Stimulated activated CD4-positive, alpha-beta T cell treated with anti-CD3 and anti-CD28 coated beads, Interleukin-2, amount 100 ng/mL, for 4 hours (primary cell): ENCODE results near the gene E2F3.

Experiments
- DNase-seq: peaks from one replicate; pipeline ENCODE4 v3.0.0-alpha.2; 2020; ENCODE audit warnings: low read depth

Gene E2F3

DNA sequence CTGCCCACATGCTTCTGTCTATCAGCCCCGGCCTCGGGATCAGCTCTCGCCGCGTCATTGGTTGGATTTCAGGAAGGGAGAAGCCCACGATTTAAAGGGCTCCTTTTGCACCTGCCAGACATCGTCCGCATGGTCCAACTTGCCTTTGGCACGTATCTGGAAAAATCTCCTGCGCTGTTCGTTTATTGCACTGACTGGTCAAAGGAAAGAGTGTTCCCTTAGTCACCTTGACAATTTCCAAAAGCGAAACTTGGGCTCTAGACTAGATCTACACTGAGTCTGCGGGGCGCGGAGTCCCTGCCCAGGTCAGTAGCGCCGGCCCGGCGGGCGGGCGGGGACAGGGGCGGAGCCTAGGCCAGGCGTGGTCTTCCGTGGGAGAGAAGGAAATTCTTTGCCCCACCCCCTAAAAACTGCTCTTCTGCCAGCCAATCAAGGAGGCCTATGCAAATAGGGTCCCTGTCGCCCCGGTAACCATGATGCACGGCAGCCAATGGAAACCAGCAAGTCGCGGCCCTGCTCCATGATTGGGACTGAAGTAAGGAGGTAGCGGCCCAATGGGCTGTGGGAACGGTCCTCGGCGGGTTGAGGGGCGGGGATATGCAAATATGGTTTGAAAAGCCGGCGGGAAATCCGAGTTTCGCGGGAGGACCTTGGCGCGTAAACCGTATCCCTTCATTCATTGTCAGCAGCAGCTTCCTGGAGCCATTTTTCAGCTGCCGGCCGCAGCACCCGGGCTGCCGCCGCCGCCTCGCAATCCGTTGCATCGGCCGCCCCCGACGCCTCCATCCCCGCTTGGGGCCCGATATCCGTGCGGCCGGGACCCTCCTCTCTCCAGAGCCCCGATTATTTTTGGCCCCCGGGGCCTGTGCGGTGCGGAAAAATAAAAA lies at the start of gene E2F3:
TSS of gene E2F3 (plus strand) at position 675 of the 887 bp plus-strand sequence. CDS start 354 bp downstream, outside the sequence.
- peak; percentile 99 for DNase-seq

GRCh38 chr6:20352346-20352745 lies 49.3 kb upstream of the E2F3 start:
- DNase-seq: no peak

DNA sequence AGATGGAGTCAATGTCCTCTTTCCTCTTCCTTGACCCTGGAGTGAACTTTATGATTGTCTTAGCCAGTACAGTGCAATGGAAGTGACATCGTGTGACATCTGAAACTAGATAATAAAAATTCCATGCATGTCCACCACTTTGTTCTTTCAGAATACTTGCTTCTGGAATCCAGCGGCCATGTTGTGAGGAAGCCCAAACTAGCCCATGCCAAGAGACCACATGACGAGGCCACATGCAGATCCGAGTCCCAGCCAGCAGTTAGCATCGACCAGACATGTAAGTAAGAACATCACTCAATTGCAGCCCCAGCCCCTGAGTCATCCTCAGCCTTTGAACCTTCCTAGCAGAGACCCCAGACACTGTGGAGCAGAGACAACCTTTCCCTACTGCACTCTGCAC lies 48.5 kb upstream of the E2F3 start:
- DNase-seq: no peak

DNA sequence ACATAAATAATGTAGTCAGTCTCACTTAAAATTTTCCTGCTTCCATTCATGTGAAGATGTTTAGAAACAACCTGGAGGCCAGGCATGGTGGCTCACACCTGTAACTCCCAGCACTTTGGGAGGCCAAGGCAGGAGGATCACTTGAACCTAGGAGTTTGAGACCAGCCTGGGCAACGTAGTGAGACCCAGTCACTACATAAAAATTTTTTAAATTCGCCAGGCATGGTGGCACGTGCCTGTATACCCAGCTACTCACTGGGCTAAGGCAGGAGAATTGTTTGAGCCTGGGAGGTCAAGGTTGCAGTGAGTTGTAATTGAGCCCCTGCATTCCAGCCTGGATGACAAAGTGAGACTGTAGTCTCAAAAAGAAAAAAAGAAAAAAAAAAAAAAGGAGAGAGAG lies 47.3 kb upstream of the E2F3 start:
- DNase-seq: no peak

- DNase-seq: no peak
Measured at GRCh38 chr6:20360471-20361119, 41.1 kb upstream of the E2F3 start.

- DNase-seq: no peak
Measured at GRCh38 chr6:20362623-20363022, 39.1 kb upstream of the E2F3 start.

- no peak for DNase-seq
Measured at GRCh38 chr6:20364327-20364726, 37.4 kb upstream of the E2F3 start.

- DNase-seq: no peak
Measured at GRCh38 chr6:20365456-20365855, 36.2 kb upstream of the E2F3 start.

GRCh38 chr6:20366082-20366830 lies 35.4 kb upstream of the E2F3 start:
- DNase-seq: peak; percentile 46

- DNase-seq: peak; percentile 56
Measured at GRCh38 chr6:20367743-20368485, 33.8 kb upstream of the E2F3 start.

- no peak for DNase-seq
Measured at GRCh38 chr6:20370393-20370792, 31.3 kb upstream of the E2F3 start.

- DNase-seq: no peak
Measured at GRCh38 chr6:20370801-20371200, 30.9 kb upstream of the E2F3 start.

DNA sequence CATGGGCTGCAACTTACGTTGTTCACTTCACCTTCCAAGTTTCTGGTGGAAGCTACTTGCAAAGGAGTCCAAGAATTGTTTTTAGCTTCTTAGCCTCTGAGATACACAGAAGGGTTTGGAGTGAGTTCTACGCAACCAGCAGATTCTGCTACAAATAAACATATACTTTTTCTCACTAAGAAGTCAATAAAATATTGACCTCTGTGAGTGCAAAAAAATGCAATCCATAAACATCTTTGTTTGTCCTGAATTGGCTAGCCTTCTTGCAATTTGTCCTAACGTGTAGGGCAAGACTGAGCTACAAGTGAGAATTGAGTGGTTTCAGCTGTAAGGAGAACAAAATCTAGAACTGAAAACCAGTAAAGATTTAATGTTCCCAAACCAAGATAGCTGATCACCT lies 26.2 kb upstream of the E2F3 start:
- DNase-seq: no peak

DNA sequence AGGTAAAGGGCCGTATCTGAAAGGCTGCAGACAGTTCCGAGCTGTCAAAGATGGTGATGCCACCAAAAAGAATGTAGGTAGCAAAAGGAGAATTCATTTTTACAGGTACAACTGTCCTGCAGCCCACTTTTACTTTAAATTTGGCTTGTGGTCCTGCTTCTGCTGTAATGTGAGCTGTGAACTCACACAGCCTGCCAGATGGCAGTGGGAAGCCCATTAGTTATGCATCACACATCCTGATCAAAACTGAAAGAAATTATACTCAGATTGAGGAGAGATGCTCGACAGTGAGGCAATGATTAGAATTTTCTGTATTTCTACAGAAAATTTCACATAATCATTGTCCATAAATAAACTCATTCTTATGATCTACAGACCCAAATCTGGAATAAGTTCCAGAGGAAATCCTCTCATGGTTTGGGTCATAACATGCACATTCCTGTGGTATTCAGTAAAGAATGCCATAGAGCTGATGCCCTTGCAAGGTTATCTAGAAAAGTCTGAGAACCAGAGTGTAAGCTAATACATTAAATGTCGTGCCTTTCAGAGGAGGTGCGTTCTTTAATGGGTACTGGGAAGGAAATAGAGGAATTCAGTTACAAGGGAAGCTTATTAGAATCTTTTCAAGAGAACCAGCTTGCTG lies 23.9 kb upstream of the E2F3 start:
- no peak for DNase-seq

DNA sequence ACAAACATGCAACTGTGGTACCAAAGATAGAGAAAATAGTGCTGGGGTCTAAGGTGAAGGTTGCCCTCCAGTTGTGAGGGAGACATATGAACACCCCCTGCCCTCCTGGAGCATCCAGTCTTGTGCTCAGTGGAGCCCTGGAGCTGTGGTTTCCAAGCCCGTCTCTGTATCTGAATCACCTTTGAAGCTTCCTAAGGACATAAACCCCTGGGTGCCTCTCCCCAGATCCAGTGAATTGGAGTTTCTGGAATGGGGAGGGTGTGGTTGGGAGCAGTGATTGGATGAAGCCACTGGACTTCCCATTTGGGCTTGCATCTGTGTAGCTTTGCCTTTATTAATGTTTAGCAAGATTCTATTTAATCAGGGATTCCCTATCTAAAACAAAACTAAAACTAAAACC lies 22.4 kb upstream of the E2F3 start:
- DNase-seq: no peak

DNA sequence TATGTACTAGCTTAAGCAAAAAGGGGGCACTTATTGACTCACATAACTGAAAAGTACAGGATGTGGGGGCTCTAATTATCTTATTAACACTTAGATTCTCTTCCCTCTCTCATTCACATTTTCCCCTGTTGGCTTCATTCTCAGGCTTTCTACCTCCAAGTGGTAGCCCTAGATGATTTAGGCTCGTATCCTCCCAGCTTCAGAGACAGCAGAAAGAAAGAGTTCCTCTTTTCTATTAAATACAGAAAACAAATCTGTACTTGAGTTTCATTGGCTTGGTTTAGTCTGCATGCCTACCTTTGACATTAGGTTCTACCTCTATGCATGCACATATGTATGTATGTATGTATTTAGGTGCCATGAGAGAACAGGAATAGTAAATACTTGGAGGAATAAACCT lies 15.5 kb upstream of the E2F3 start:
- DNase-seq: no peak

DNA sequence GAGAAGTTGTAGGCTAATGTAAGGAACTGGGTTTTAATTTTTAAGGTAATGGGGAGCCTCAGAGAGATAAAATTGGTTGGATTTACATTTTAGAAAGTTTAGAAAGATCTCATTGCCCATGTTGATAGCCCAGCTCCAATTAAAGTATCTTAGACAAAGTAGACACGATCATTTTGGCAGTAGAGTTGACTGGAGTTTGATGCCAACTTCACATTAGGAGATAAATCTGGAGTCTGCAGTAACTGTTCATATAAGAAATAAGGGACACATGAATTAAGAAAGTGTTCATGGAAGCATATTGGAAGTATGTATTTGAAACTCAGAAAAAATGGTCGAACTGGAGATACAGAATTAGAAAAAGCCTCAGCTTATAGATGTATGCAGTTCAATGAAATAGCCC lies 12.6 kb upstream of the E2F3 start:
- DNase-seq: no peak

GRCh38 chr6:20393297-20393696 lies 8.4 kb upstream of the E2F3 start:
- DNase-seq: no peak

- no peak for DNase-seq
Measured at GRCh38 chr6:20399518-20399917, 2.2 kb upstream of the E2F3 start.

GRCh38 chr6:20400456-20401204 lies 1.0 kb upstream of the E2F3 start:
- peak; percentile 28 for DNase-seq

GRCh38 chr6:20402092-20402341 lies 338 bp downstream of the E2F3 start:
- DNase-seq: no peak
